ACC112 (cell line): Measurements from ENCODE around the gene BAIAP3.

ENCODE experiments used
- H2AFZ ChIP-seq: fragments of 200-600 bp; sonication (generic); one replicate; pipeline ENCODE4 v1.6.0; 2017; ENCODE audit warnings: antibody characterized with exemption, low read length; ENCODE audit not compliant: unreplicated experiment
- H3K27ac ChIP-seq: fragments of 200-600 bp; sonication (generic); 2 replicates; pipeline ENCODE4 v1.5.1; 2014; ENCODE audit warnings: low read depth, mild to moderate bottlenecking, antibody characterized with exemption, low read length, moderate library complexity
- H3K27me3 ChIP-seq: fragments of 200-600 bp; sonication (generic); 2 replicates; pipeline ENCODE4 v1.6.1; 2014; ENCODE audit warnings: mild to moderate bottlenecking, antibody characterized with exemption, low read length, moderate library complexity, mixed read lengths; ENCODE audit not compliant: insufficient read depth
- H3K36me3 ChIP-seq: fragments of 200-600 bp; sonication (generic); 2 replicates; pipeline ENCODE4 v1.6.1; 2016; ENCODE audit warnings: mild to moderate bottlenecking, antibody characterized with exemption, low read length, moderate library complexity, mixed read lengths; ENCODE audit not compliant: insufficient read depth
- H3K4me1 ChIP-seq: fragments of 200-600 bp; sonication (generic); one replicate; pipeline ENCODE4 v1.6.1; 2016; ENCODE audit warnings: low read length, mixed read lengths; ENCODE audit not compliant: insufficient read depth, unreplicated experiment, control insufficient read depth
- H3K4me3 ChIP-seq: fragments of 200-600 bp; sonication (generic); 2 replicates; pipeline ENCODE4 v1.5.1; 2014; ENCODE audit warnings: mild to moderate bottlenecking, low read depth, low read length
- H3K79me2 ChIP-seq: fragments of 200-600 bp; sonication (generic); one replicate; pipeline ENCODE4 v1.6.0; 2016; ENCODE audit warnings: low read length; ENCODE audit not compliant: control insufficient read depth, unreplicated experiment, insufficient read depth

BAIAP3 gene

GRCh38 chr16:1333149-1333812 lies at the start of gene BAIAP3:
BAIAP3 (plus strand) TSS chr16:1333645; CDS start chr16:1338550, 4,905 bp downstream.
- Histone ChIP-seq H2AFZ (no peak within 1 kb of the TSS), H3K36me3 (no peaks in the 10 kb centered on the region), H3K27ac (no peak within 1 kb of the TSS), H3K4me1 (peaks cover 11% of the 10 kb centered on the region), H3K79me2 (no peaks in the 10 kb centered on the region), H3K4me3 (no peak within 1 kb of the TSS), H3K27me3 (peaks cover 64% of the 10 kb centered on the region)

DNA sequence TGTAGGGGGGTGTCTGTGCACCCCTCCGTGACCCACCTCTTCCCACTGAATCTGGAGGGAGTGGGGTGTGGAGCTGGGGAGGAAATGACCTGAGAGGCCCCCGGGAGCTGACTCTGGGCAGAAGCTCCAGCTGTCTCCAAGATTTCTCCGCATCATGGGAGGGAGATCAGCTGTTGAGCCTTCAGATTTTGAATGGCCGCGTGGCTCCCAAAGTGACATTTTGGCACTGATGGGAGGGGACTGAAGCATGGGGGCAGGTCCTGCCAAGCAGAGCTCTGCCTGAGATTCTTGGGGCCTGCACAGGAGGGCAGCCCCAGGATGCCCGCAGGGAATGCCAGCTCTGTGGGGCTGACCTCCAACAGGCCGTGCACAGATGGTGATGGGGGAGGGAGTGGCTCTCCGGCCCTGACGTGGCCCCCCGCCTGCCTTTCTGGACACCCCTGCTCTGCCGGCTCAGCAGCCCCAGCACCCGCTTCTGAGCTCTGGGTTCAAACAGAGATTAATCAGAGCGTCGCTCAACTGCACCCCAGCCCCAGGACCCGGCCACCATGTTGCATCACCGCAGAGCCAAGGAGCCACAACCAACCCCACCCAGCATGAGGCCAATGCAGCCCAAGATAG lies 49.3 kb upstream of the BAIAP3 start:
- Histone ChIP-seq H3K79me2 (no peaks in the 10 kb centered on the region), H3K27me3 (peaks cover 54% of the 10 kb centered on the region), H3K4me3 (no peak overlapping the region), H3K27ac (no peak overlapping the region), H2AFZ (no peak overlapping the region), H3K36me3 (no peaks in the 10 kb centered on the region), H3K4me1 (no peaks in the 10 kb centered on the region)

GRCh38 chr16:1285669-1286512 lies 47.6 kb upstream of the BAIAP3 start:
- no peaks in the 10 kb centered on the region for H3K36me3 ChIP-seq
- H3K4me3 ChIP-seq, result no peak overlapping the region
- no peaks in the 10 kb centered on the region for H3K4me1 ChIP-seq
- H3K79me2 ChIP-seq, result no peaks in the 10 kb centered on the region
- H2AFZ ChIP-seq, result no peak overlapping the region
- H3K27me3 ChIP-seq, result peaks cover 57% of the 10 kb centered on the region
- H3K27ac ChIP-seq, result no peak overlapping the region

DNA sequence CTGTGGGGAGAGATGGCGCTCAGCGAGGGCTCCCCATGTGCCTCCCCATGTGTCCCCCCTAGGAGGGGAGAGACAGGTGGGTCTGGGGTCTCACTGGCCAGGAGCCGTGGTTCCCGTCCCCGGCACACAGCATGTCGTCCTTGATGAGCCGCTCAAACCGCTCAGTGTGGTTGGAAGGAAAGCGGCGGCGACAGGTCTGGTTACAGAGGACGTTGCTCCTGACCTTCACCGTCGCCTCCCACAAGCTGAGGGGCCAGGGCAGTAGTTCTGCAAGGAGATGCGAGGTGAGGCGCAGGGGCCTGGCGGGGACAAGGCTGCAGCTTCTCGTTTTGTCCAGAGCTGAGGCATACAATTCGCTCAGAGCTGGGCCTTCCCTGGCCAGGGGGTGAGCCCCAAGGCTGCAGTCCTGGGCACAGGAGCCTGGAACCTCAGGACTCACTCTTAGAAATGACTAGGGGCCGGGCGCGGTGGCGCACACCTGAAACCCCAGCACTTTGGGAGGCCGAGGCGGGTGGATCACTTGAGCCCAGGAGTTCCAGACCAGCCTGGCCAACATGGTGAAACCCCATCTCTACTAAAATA lies 46.8 kb upstream of the BAIAP3 start:
- no peaks in the 10 kb centered on the region for H3K79me2 ChIP-seq
- H2AFZ ChIP-seq, result no peak overlapping the region
- H3K27me3 ChIP-seq, result peaks cover 64% of the 10 kb centered on the region
- H3K27ac ChIP-seq, result no peak overlapping the region
- no peaks in the 10 kb centered on the region for H3K4me1 ChIP-seq
- no peaks in the 10 kb centered on the region for H3K36me3 ChIP-seq
- H3K4me3 ChIP-seq, result no peak overlapping the region

DNA sequence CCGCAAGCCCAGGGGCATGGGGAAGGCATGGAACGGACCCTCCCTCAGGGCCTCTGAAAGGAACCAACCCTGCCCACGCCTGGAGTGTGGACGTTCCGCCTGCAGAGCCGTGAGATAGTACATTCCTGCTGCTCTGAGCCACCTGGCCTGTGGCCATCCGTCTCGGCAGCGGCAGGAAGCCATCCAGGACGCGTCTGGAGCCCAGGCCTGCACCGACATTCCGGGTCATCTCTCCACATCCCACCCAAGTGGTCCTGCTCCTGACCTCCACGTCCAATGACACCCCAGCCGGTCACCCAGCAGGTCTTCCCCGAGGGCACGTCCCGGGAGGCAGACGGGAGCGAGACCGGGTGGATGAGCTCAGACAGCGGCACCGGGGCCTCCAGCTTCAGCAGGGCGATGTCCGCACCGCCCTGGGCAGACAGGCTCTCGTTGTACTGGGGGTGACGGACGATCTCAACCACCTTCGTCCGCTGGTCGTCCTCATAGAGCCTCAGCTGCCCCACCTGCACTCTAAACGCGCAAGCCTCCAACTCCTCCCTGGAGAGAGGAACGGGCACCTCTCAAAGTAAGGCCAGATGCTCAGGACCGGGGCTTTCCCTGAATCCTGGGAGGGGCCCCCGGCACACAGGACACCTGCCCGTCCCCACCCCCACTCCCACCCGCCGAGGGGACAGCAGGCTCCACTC lies 45.3 kb upstream of the BAIAP3 start:
- peaks cover 66% of the 10 kb centered on the region for H3K27me3 ChIP-seq
- no peaks in the 10 kb centered on the region for H3K79me2 ChIP-seq

DNA sequence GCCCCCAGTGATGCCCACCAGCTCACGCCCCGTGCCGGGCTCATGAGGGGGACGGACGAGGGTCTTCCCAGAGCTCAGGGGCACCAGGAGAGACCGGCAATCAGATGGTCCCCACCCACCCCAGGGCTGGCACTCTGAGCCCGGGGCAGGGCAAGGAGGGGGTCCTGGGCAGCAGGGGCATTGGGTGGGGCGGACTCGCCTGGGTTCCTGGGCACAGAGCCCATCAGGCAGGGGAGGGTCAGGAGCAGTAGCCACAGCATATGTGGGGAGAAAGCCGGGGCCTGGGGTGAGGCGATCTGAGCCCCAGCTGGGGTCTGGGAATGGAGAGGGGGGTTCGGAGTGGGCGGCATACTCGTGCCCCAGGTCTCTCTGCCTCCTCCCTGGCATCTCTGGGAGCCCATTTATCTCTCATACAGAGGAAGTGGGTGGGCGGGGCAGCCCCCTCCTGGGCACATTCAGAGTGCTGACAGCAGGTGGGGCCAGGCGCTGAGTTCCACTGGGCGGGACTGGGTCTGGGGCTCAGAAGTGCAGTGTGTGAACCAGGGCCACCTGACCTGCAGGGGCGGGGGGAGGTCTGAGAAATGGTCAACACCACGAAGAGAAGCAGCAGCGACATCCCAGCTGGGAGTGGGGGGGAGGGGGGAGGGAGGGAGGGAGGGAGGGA lies 44.5 kb upstream of the BAIAP3 start:
- Histone ChIP-seq H3K27me3 (peaks cover 58% of the 10 kb centered on the region), H3K4me3 (no peak overlapping the region), H3K79me2 (no peaks in the 10 kb centered on the region), H3K27ac (no peak overlapping the region), H3K36me3 (no peaks in the 10 kb centered on the region), H3K4me1 (no peaks in the 10 kb centered on the region), H2AFZ (no peak overlapping the region)

More for the DNA sequence above, 45.3 kb upstream of the BAIAP3 start:
- Histone ChIP-seq H3K36me3 (no peaks in the 10 kb centered on the region), H3K27ac (no peak overlapping the region), H2AFZ (no peak overlapping the region), H3K4me3 (no peak overlapping the region), H3K4me1 (no peaks in the 10 kb centered on the region)

GRCh38 chr16:1289477-1289866 lies 44.0 kb upstream of the BAIAP3 start:
- H2AFZ ChIP-seq, result no peak overlapping the region
- H3K4me3 ChIP-seq, result no peak overlapping the region
- peaks cover 57% of the 10 kb centered on the region for H3K27me3 ChIP-seq
- H3K4me1 ChIP-seq, result no peaks in the 10 kb centered on the region
- no peak overlapping the region for H3K27ac ChIP-seq
- H3K36me3 ChIP-seq, result no peaks in the 10 kb centered on the region
- no peaks in the 10 kb centered on the region for H3K79me2 ChIP-seq

- no peak overlapping the region for H3K4me3 ChIP-seq
- peaks cover 57% of the 10 kb centered on the region for H3K27me3 ChIP-seq
- H3K4me1 ChIP-seq, result no peaks in the 10 kb centered on the region
- H3K27ac ChIP-seq, result no peak overlapping the region
- H3K79me2 ChIP-seq, result no peaks in the 10 kb centered on the region
- H3K36me3 ChIP-seq, result no peaks in the 10 kb centered on the region
- no peak overlapping the region for H2AFZ ChIP-seq
Measured at GRCh38 chr16:1290063-1290501, 43.4 kb upstream of the BAIAP3 start.

- Histone ChIP-seq H3K27me3 (peaks cover 48% of the 10 kb centered on the region), H2AFZ (no peak overlapping the region), H3K4me3 (no peak overlapping the region), H3K27ac (no peak overlapping the region), H3K4me1 (no peaks in the 10 kb centered on the region), H3K36me3 (no peaks in the 10 kb centered on the region), H3K79me2 (no peaks in the 10 kb centered on the region)
Measured at GRCh38 chr16:1290860-1291575, 42.4 kb upstream of the BAIAP3 start.
